ENCODE results near the gene HGF.

DNA sequence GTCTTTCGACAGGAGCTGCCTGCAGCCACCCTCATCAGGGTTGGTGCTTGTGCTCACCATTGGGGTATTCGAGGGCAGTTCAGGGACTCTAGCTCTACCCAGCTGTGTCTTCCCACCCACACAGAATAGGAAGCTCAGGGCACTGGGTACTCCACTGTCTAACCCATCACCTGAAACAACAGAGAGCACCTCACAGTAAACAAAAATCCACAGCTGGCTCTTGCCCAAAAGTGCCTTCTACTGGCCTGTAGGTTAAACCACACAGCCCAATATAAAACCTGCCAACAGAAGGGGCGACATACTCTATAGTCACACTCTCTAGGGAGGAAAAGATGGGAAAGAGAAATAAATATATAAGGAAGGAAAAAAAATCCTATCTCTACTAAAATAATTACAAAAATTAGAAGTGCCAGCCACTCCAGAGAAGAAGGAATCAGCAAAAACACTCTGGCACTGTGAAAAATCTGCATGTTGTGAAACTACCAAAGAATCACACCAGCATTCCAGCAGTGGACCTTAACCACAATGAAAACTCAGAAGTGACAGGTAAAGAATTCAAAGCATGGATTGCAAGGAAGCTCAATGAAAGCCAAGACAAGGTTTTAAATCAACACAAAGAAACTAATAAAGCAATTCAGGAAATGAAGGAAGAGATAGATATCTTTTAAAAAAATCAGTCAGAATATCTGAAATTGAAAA, 110.0 kb downstream of the HGF start:
- TF ChIP-seq CTCF (IDR thresholded peaks at IDR 0.05; ENCODE audit: control extremely low read depth in 1 of 3, insufficient read depth in 1 of 3, low read depth in 1 of 3, low read length in 3 of 3) (no peak), POLR2AphosphoS5 (IDR thresholded peaks at IDR 0.05; ENCODE audit: low read depth, low read length) (no peak), YY1 (IDR thresholded peaks at IDR 0.05; ENCODE audit: low read depth, low read length) (no peak), SRF (IDR thresholded peaks at IDR 0.05; ENCODE audit: low read depth, low read length) (no peak), GABPA (IDR thresholded peaks at IDR 0.05; ENCODE audit: borderline replicate concordance, insufficient read depth, low read length) (no peak), TAF1 (IDR thresholded peaks at IDR 0.05; ENCODE audit: low read depth, low read length) (no peak), HDAC6 (IDR thresholded peaks at IDR 0.05; ENCODE audit: low read depth, low read length) (no peak), EZH2 (IDR thresholded peaks at IDR 0.05; ENCODE audit: low read depth, low read length, severe bottlenecking) (no peak), RAD21 (IDR thresholded peaks at IDR 0.05 in 1 of 2, conservative IDR thresholded peaks at IDR 0.05 in 1 of 2; ENCODE audit: low read depth in 2 of 2, low read length in 2 of 2) (no peak), GTF2F1 (IDR thresholded peaks at IDR 0.05; ENCODE audit: borderline replicate concordance, low read depth, low read length) (no peak)
- TF ChIP-seq, protein P1, sequence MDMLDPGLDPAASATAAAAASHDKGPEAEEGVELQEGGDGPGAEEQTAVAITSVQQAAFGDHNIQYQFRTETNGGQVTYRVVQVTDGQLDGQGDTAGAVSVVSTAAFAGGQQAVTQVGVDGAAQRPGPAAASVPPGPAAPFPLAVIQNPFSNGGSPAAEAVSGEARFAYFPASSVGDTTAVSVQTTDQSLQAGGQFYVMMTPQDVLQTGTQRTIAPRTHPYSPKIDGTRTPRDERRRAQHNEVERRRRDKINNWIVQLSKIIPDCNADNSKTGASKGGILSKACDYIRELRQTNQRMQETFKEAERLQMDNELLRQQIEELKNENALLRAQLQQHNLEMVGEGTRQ (IDR thresholded peaks at IDR 0.05; ENCODE audit: low read length): no peak
- TF ChIP-seq, protein P2, sequence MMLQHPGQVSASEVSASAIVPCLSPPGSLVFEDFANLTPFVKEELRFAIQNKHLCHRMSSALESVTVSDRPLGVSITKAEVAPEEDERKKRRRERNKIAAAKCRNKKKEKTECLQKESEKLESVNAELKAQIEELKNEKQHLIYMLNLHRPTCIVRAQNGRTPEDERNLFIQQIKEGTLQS (IDR thresholded peaks at IDR 0.05; ENCODE audit: insufficient read depth, low read depth, low read length): no peak
